C4-2B (cell line): ENCODE data around the gene MPP7.
"Not testable (repeated sequence)": the region's sequence is repeated elsewhere in the genome, so short reads cannot be mapped to it uniquely, and the experiment has no call there.

Source experiments
- ZFX ChIP-seq: fragments of 450-650 bp; IDR thresholded peaks from 2 replicates; pipeline ENCODE4 v1.6.1; 2017
- TF ChIP-seq, protein P1 (sequence below): fragments of 450-650 bp; conservative IDR thresholded peaks from 2 replicates; pipeline ENCODE4 v1.5.1; 2017; ENCODE audit warnings: mild to moderate bottlenecking

DNA sequence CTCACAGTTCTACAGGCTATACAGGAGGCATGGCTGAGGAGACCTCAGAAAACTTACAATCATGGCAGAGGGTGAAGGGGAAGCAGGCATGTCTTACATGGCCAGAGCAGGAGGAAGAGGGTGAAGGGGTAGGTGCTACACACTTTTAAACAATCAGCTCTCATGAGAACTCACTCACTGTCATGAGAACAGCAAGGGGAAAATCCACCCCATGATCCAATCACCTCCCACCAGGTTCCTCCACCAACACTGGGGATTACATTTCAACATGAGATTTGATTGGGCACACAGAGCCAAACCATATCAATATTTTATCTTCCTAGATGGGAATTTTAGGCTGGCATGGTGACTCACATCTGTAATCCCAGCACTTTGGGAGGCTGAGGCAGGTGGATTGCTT is 16.2 kb upstream of the MPP7 start:
- TF ChIP-seq, protein P1, sequence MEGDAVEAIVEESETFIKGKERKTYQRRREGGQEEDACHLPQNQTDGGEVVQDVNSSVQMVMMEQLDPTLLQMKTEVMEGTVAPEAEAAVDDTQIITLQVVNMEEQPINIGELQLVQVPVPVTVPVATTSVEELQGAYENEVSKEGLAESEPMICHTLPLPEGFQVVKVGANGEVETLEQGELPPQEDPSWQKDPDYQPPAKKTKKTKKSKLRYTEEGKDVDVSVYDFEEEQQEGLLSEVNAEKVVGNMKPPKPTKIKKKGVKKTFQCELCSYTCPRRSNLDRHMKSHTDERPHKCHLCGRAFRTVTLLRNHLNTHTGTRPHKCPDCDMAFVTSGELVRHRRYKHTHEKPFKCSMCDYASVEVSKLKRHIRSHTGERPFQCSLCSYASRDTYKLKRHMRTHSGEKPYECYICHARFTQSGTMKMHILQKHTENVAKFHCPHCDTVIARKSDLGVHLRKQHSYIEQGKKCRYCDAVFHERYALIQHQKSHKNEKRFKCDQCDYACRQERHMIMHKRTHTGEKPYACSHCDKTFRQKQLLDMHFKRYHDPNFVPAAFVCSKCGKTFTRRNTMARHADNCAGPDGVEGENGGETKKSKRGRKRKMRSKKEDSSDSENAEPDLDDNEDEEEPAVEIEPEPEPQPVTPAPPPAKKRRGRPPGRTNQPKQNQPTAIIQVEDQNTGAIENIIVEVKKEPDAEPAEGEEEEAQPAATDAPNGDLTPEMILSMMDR, result not testable (repeated sequence)
- TF ChIP-seq ZFX, result not testable (repeated sequence)
